Mesothelial cell of epicardium (in vitro differentiated cells): Measurements from ENCODE around the gene FLOT2. TPM values are rescaled to one million over a fixed set of nuclear protein-coding genes. Genes with fewer than 3 reads are reported as not detected.
"Not testable (repeated sequence)": the region's sequence is repeated elsewhere in the genome, so short reads cannot be mapped to it uniquely, and the experiment has no call there.

Source experiments
- DNase-seq, 2 experiments: peaks; one replicate each; pipeline ENCODE4 v3.0.0; 2021; ENCODE audit warnings: low spot score in 2 of 2; ENCODE audit not compliant: unreplicated experiment in 2 of 2
- H3K27ac Mint-ChIP-seq: 2 replicates; pipeline ENCODE4 v1.8.0; 2021; ENCODE audit warnings: mixed read lengths
- H3K27me3 Mint-ChIP-seq: 2 replicates; pipeline ENCODE4 v1.8.0; 2021; ENCODE audit warnings: low read depth, mixed read lengths
- H3K36me3 Mint-ChIP-seq: 2 replicates; pipeline ENCODE4 v1.8.0; 2021; ENCODE audit warnings: mixed read lengths
- H3K4me1 Mint-ChIP-seq: 2 replicates; pipeline ENCODE4 v1.8.0; 2021; ENCODE audit warnings: mixed read lengths
- H3K4me3 Mint-ChIP-seq: 2 replicates; pipeline ENCODE4 v1.8.0; 2021; ENCODE audit warnings: mild to moderate bottlenecking, moderate library complexity, mixed read lengths
- H3K9me3 Mint-ChIP-seq: 2 replicates; pipeline ENCODE4 v1.8.0; 2021; ENCODE audit warnings: mixed read lengths
- total RNA-seq: library from RNA; stranded (reverse); gene quantifications from 3 replicates; pipeline ENCODE4 v1.2.1, GENCODE V29; 2021
- TF ChIP-seq, protein P1 (sequence below): fragments of 200-600 bp; sonication (generic); IDR thresholded peaks from one replicate; pipeline ENCODE4 v1.5.0; 2021; ENCODE audit warnings: antibody characterized with exemption; ENCODE audit not compliant: unreplicated experiment

FLOT2 gene
- total RNA-seq, 1 donor from 2014 or later, result 85.4 TPM

DNA sequence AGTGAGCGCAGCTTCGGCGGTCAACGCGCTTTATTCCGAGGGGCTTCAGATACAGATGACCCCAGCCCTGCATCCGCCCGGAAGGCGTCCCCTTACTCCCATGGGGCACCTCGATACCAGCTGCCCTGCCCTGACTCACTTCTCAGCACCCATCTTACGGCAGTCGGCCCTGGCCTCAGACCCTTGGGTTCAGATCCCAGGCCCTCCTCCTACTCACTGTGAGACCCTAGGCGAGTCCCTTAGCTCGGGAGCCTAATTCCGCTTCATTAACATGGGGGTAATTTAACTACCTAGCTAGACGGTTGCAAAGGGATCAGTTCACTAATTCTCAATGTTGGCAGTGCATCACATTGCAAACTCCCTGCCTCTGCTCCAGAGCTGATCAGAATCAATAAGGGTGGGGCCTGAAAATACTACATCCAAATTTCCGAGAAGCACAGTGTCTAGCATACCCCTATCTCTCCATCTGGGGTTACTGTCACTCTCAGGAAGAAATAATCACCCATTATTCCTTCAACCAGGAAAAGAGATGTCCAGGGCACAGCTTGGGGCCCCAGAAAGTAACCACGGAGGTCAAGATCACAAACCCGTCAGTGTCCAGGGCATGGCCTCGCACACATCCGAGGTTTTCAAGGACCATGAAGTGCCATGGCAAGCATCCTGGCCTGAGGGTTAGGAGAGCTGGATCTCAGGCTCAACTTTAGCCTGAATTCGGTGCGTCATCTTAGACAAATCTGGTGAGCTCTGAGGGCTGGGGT lies 415 bp upstream of the FLOT2 start:
- TF ChIP-seq, protein P1, sequence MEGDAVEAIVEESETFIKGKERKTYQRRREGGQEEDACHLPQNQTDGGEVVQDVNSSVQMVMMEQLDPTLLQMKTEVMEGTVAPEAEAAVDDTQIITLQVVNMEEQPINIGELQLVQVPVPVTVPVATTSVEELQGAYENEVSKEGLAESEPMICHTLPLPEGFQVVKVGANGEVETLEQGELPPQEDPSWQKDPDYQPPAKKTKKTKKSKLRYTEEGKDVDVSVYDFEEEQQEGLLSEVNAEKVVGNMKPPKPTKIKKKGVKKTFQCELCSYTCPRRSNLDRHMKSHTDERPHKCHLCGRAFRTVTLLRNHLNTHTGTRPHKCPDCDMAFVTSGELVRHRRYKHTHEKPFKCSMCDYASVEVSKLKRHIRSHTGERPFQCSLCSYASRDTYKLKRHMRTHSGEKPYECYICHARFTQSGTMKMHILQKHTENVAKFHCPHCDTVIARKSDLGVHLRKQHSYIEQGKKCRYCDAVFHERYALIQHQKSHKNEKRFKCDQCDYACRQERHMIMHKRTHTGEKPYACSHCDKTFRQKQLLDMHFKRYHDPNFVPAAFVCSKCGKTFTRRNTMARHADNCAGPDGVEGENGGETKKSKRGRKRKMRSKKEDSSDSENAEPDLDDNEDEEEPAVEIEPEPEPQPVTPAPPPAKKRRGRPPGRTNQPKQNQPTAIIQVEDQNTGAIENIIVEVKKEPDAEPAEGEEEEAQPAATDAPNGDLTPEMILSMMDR, result no peak
- H3K27ac Mint-ChIP-seq, result peak overlapping the region; percentile 88
- no peak for DNase-seq
- H3K9me3 Mint-ChIP-seq, result no peaks in the 10 kb centered on the region
- peak overlapping the region; percentile 87 for H3K4me3 Mint-ChIP-seq
- H3K36me3 Mint-ChIP-seq, result peaks cover 3% of the 10 kb centered on the region
- no peaks in the 10 kb centered on the region for H3K27me3 Mint-ChIP-seq
- peaks cover 28% of the 10 kb centered on the region for H3K4me1 Mint-ChIP-seq

DNA sequence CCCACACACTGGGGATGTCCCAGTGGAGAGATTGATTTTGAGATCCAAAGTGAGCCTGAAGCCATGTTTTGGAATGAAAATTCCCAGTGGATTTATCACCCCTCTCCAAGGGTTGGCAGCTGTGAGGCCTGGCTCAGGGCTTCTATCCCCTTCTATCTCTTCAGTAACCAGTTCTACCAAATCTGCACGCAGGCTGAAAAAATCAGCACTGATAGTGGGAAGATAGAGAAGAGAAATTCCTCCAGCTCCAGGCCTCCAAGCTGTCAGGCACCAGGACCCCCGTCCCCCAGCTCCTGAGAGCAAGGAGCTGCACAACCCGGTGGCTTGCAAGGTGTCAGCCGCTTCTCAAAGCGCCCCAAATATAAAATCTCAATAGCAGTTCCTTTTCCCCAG lies 1.0 kb downstream of the FLOT2 start:
- no peaks in the 10 kb centered on the region for H3K9me3 Mint-ChIP-seq
- H3K4me1 Mint-ChIP-seq, result peaks cover 19% of the 10 kb centered on the region
- peak overlapping the region; percentile 92 for H3K27ac Mint-ChIP-seq
- peaks cover 3% of the 10 kb centered on the region for H3K36me3 Mint-ChIP-seq
- H3K4me3 Mint-ChIP-seq, result peak overlapping the region; percentile 87
- no peak for DNase-seq
- no peaks in the 10 kb centered on the region for H3K27me3 Mint-ChIP-seq
- TF ChIP-seq, protein P1, result no peak

DNA sequence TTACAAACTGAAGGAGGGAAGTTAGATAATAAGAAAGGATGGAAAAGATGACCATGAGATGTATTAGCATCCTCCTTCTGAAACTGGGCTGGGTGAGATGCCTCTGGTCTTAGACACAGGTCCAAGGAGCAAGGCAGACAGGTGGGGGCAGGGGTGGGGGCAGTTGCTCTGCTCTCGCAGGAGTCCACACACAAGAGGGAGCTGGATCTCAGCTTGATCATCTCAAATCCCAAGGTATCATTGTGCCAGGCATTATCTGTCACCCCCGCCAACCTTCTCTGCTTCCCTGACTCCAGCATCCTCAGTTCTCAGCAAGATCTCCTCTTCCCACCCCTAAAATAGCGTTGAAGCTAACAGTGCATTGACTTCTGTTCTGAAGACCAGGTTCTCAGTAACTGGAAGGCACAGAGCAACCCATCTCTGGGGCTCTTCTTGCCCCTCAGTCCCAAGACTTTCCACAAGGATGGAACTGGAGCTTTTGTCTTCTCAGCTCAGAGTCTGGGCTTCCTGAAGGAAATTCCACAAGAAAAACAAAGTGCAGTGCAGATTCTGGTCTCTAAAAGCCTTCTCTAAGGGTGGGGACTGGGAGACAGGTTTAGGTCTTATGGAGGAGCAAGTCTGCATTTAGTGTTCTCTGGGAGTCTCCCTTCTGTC lies 1.6 kb downstream of the FLOT2 start:
- Mint-ChIP-seq H3K27ac (peak overlapping the region; percentile 92), H3K27me3 (no peaks in the 10 kb centered on the region), H3K4me1 (peaks cover 19% of the 10 kb centered on the region), H3K36me3 (peaks cover 3% of the 10 kb centered on the region), H3K4me3 (peak overlapping the region; percentile 87), H3K9me3 (no peaks in the 10 kb centered on the region)
- TF ChIP-seq, protein P1, result no peak
- DNase-seq, result no peak

DNA sequence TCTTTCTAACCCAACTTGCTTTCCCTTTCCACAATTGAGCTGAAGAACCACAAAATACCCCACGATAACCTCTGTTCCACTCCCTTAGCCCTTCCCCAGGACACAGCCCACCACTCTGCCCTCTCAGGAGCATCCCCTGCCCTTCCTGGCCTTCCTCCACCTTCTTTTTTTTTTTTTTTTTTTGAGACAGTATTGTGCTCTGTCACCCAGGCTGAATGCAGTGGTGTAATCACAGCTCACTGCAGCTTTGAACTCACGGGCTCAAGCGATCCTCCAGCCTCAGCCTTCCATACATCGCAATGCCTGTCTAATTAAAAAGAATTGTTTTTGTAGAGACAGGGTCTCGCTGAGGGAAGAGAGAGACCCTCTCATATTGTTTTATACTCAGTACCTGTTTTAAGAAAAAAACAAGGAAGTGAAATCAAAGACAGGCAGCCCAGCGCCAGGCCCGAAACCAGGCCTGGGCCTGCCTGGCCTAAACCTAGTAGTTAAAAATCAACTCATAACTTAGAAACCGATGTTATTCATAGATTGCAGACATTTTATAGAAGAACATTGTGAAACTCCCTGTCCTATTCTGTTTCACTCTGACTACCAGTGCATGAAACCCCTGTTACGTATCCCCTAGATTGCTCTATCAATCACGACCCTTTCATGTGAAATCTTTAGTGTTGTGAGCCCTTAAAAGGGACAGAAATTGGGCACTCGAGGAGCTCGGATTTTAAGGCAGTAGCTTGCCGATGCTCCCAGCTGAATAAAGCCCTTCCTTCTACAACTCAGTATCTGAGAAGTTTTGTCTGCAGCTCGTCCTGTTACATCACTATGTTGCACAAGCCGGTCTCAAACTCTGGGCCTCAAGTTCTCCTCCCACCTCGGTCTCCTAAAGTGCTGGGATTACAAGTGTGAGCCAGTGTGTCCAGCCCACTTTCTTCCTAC lies 4.0 kb downstream of the FLOT2 start:
- H3K27ac Mint-ChIP-seq, result peak overlapping the region; percentile 69
- not testable (repeated sequence) for H3K36me3 Mint-ChIP-seq, DNase-seq, H3K27me3 Mint-ChIP-seq, H3K4me3 Mint-ChIP-seq, H3K9me3 Mint-ChIP-seq
- peaks cover 19% of the 10 kb centered on the region for H3K4me1 Mint-ChIP-seq

DNA sequence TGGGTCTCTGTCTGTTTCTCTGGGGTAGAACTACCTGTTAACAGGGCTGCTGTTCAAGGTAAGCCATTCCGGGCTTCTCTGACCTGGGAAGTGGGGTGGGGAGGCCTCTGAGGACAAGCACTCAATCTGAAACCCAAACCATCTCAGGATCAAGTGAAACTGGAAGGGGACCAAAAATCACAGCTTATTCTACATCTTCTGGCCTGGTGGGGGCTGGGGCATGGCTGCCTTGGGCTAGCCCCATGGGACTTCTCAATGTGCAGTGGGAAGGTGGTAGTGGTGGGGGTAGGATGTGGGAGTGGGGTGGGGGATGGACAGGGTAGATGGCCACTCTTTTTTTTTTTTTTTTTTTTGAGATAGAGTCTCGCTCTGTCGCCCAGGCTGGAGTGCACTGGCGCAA lies 5.5 kb downstream of the FLOT2 start:
- DNase-seq, result no peak
- Mint-ChIP-seq H3K27ac (no peak overlapping the region), H3K4me3 (no peak overlapping the region)

More for the DNA sequence above, 5.5 kb downstream of the FLOT2 start:
- Mint-ChIP-seq H3K36me3 (peaks cover 3% of the 10 kb centered on the region), H3K9me3 (no peaks in the 10 kb centered on the region), H3K27me3 (no peaks in the 10 kb centered on the region), H3K4me1 (peaks cover 14% of the 10 kb centered on the region)
- TF ChIP-seq, protein P1, result no peak
